Urothelium cell line (cell line): Measurements from ENCODE around the gene SORBS2.

ENCODE experiments used
- DNase-seq: peaks from one replicate; pipeline ENCODE4 v3.0.0; 2011; ENCODE audit warnings: low spot score, mixed read lengths
- FAIRE-seq: peaks from 2 replicates; lab custom pipeline; 2011; peaks lifted over from hg19 to GRCh38; lab: Jason Lieb, UNC

SORBS2 gene

GRCh38 chr4:185803022-185803421 is 9.0 kb downstream of the SORBS2 start:
- DNase-seq (no peak), FAIRE-seq (no peak)

GRCh38 chr4:185801471-185801870 is 10.5 kb downstream of the SORBS2 start:
- FAIRE-seq (no peak), DNase-seq (no peak)

- FAIRE-seq (no peak), DNase-seq (no peak)
These were observed 11.6 kb downstream of the SORBS2 start for GRCh38 chr4:185800266-185800945.

- FAIRE-seq (no peak), DNase-seq (no peak)
These were observed 12.6 kb downstream of the SORBS2 start for GRCh38 chr4:185799442-185799841.

GRCh38 chr4:185797596-185798338 is 14.2 kb downstream of the SORBS2 start:
- DNase-seq (no peak), FAIRE-seq (no peak)

GRCh38 chr4:185797018-185797417 is 15.0 kb downstream of the SORBS2 start:
- FAIRE-seq (no peak), DNase-seq (no peak)

GRCh38 chr4:185796176-185796575 is 15.8 kb downstream of the SORBS2 start:
- FAIRE-seq (no peak), DNase-seq (peak; percentile 36)

GRCh38 chr4:185794637-185795036 is 17.4 kb downstream of the SORBS2 start:
- DNase-seq = no peak
- FAIRE-seq = no peak

GRCh38 chr4:185793716-185794115 is 18.3 kb downstream of the SORBS2 start:
- no peak for DNase-seq
- no peak for FAIRE-seq

GRCh38 chr4:185793116-185793485 is 18.9 kb downstream of the SORBS2 start:
- no peak for DNase-seq
- FAIRE-seq = no peak

- peak; percentile 63 for DNase-seq
- FAIRE-seq = no peak
These were observed 19.4 kb downstream of the SORBS2 start for GRCh38 chr4:185792384-185793115.

GRCh38 chr4:185787926-185788679 is 23.9 kb downstream of the SORBS2 start:
- no peak for FAIRE-seq
- no peak for DNase-seq

GRCh38 chr4:185786422-185786821 is 25.6 kb downstream of the SORBS2 start:
- DNase-seq = no peak
- no peak for FAIRE-seq

GRCh38 chr4:185783574-185783973 is 28.4 kb downstream of the SORBS2 start:
- DNase-seq = no peak
- no peak for FAIRE-seq

GRCh38 chr4:185782523-185782922 is 29.5 kb downstream of the SORBS2 start:
- DNase-seq (peak; percentile 32), FAIRE-seq (no peak)

GRCh38 chr4:185781555-185782215 is 30.3 kb downstream of the SORBS2 start:
- no peak for FAIRE-seq

GRCh38 chr4:185780472-185780871 is 31.5 kb downstream of the SORBS2 start:
- DNase-seq (no peak), FAIRE-seq (no peak)

More at GRCh38 chr4:185781555-185782215, 30.3 kb downstream of the SORBS2 start:
- DNase-seq = no peak

- DNase-seq (no peak), FAIRE-seq (no peak)
These were observed 32.5 kb downstream of the SORBS2 start for GRCh38 chr4:185779517-185779916.

GRCh38 chr4:185778307-185778706 is 33.7 kb downstream of the SORBS2 start:
- no peak for FAIRE-seq
- no peak for DNase-seq

- FAIRE-seq (no peak), DNase-seq (no peak)
These were observed 36.0 kb downstream of the SORBS2 start for GRCh38 chr4:185775792-185776555.
